ENCODE data around the gene TAF3. TPM values are rescaled to one million over a fixed set of nuclear protein-coding genes. Genes with fewer than 3 reads are reported as not detected.
A peak's percentile ranks its signal among the peaks of the same experiment; 100 is the strongest.

Gene TAF3
- total and polyA plus RNA-seq, 2 experiments from 2014 or later = 4.1 to 6.4 TPM

- no peaks in the 10 kb centered on the region for H4K20me1 ChIP-seq (ENCODE audit: insufficient read depth, poor library complexity, severe bottlenecking)
- peak; percentile 26 for TF ChIP-seq EZH2 (IDR thresholded peaks at IDR 0.05; ENCODE audit: borderline replicate concordance)
- no peak for TF ChIP-seq CTCF (IDR thresholded peaks at IDR 0.05; ENCODE audit: poor library complexity)
- H3K4me1 ChIP-seq (ENCODE audit: insufficient read depth) = peaks cover 36% of the 10 kb centered on the region
- peak overlapping the region; percentile 36 for H2AFZ ChIP-seq
- H3K27ac ChIP-seq = no peak overlapping the region
- peaks cover 91% of the 10 kb centered on the region for H3K27me3 ChIP-seq
- no peak overlapping the region for H3K4me3 ChIP-seq
- peak overlapping the region; percentile 91 for H3K4me2 ChIP-seq
- 11% methylated on average over 27 of the region's 52 CpGs for WGBS (ENCODE audit: low lambda C conversion rate, missing lambda C conversion rate)
- peaks cover 6% of the 10 kb centered on the region for H3K79me2 ChIP-seq
- no peaks in the 10 kb centered on the region for H3K9me2 ChIP-seq (replicated peaks; ENCODE audit: insufficient read depth)
- H3K9me3 ChIP-seq (ENCODE audit: low read depth) = no peaks in the 10 kb centered on the region
- H3K36me3 ChIP-seq (replicated peaks; ENCODE audit: insufficient read depth, low read depth) = no peaks in the 10 kb centered on the region
- peak; percentile 24 for DNase-seq (ENCODE audit: low spot score)
These were observed 233.0 kb downstream of the TAF3 start for GRCh38 chr10:8051109-8051821.

GRCh38 chr10:8051851-8052257 lies 233.5 kb downstream of the TAF3 start:
- peak overlapping the region; percentile 91 for H3K4me2 ChIP-seq
- peaks cover 36% of the 10 kb centered on the region for H3K4me1 ChIP-seq (ENCODE audit: insufficient read depth)
- 14% methylated on average over 7 of the region's 29 CpGs for WGBS (ENCODE audit: low lambda C conversion rate, missing lambda C conversion rate)

GRCh38 chr10:8052341-8052955 lies 234.1 kb downstream of the TAF3 start:
- Histone ChIP-seq H3K36me3 (replicated peaks; ENCODE audit: insufficient read depth, low read depth) (no peaks in the 10 kb centered on the region), H3K9me3 (ENCODE audit: low read depth) (no peaks in the 10 kb centered on the region), H3K4me2 (peak overlapping the region; percentile 91), H3K79me2 (peaks cover 6% of the 10 kb centered on the region), H3K4me1 (ENCODE audit: insufficient read depth) (peaks cover 36% of the 10 kb centered on the region), H3K27me3 (peaks cover 88% of the 10 kb centered on the region), H3K4me3 (no peak overlapping the region), H2AFZ (peak overlapping the region; percentile 17), H3K27ac (peak overlapping the region; percentile 38), H3K9me2 (replicated peaks; ENCODE audit: insufficient read depth) (no peaks in the 10 kb centered on the region), H4K20me1 (ENCODE audit: insufficient read depth, poor library complexity, severe bottlenecking) (no peaks in the 10 kb centered on the region)
- TF ChIP-seq CTCF (IDR thresholded peaks at IDR 0.05; ENCODE audit: poor library complexity) (no peak), EZH2phosphoT487 (IDR thresholded peaks at IDR 0.05; ENCODE audit: low read depth, severe bottlenecking, unreplicated experiment) (no peak), EZH2 (IDR thresholded peaks at IDR 0.05; ENCODE audit: borderline replicate concordance) (no peak)
- 18% methylated on average over 32 of the region's 32 CpGs for WGBS (ENCODE audit: low lambda C conversion rate, missing lambda C conversion rate)
- DNase-seq (ENCODE audit: low spot score) = peak; percentile 16

More at GRCh38 chr10:8051851-8052257, 233.5 kb downstream of the TAF3 start:
- Histone ChIP-seq H3K36me3 (replicated peaks; ENCODE audit: insufficient read depth, low read depth) (no peaks in the 10 kb centered on the region), H2AFZ (peak overlapping the region; percentile 28), H3K4me3 (no peak overlapping the region), H3K9me3 (ENCODE audit: low read depth) (no peaks in the 10 kb centered on the region), H3K27ac (peak overlapping the region; percentile 38), H4K20me1 (ENCODE audit: insufficient read depth, poor library complexity, severe bottlenecking) (no peaks in the 10 kb centered on the region), H3K79me2 (peaks cover 6% of the 10 kb centered on the region), H3K9me2 (replicated peaks; ENCODE audit: insufficient read depth) (no peaks in the 10 kb centered on the region), H3K27me3 (peaks cover 91% of the 10 kb centered on the region)
- DNase-seq (ENCODE audit: low spot score) = peak; percentile 51
- TF ChIP-seq EZH2phosphoT487 (IDR thresholded peaks at IDR 0.05; ENCODE audit: low read depth, severe bottlenecking, unreplicated experiment) = no peak
- TF ChIP-seq EZH2 (IDR thresholded peaks at IDR 0.05; ENCODE audit: borderline replicate concordance) = peak; percentile 35

GRCh38 chr10:8052956-8053445 lies 234.7 kb downstream of the TAF3 start:
- no peaks in the 10 kb centered on the region for H3K36me3 ChIP-seq (replicated peaks; ENCODE audit: insufficient read depth, low read depth)
- H3K79me2 ChIP-seq = peaks cover 6% of the 10 kb centered on the region
- no peaks in the 10 kb centered on the region for H3K9me3 ChIP-seq (ENCODE audit: low read depth)
- H3K4me2 ChIP-seq = peak overlapping the region; percentile 91
- H3K27ac ChIP-seq = no peak overlapping the region
- no peak overlapping the region for H2AFZ ChIP-seq
- peaks cover 83% of the 10 kb centered on the region for H3K27me3 ChIP-seq
- no peaks in the 10 kb centered on the region for H4K20me1 ChIP-seq (ENCODE audit: insufficient read depth, poor library complexity, severe bottlenecking)
- no peak for DNase-seq (ENCODE audit: low spot score)
- H3K4me1 ChIP-seq (ENCODE audit: insufficient read depth) = peaks cover 36% of the 10 kb centered on the region
- no peak overlapping the region for H3K4me3 ChIP-seq
- H3K9me2 ChIP-seq (replicated peaks; ENCODE audit: insufficient read depth) = no peaks in the 10 kb centered on the region
- WGBS (ENCODE audit: low lambda C conversion rate, missing lambda C conversion rate) = 13% methylated on average over 17 of the region's 17 CpGs
- TF ChIP-seq CTCF (IDR thresholded peaks at IDR 0.05; ENCODE audit: poor library complexity) = no peak

Measured in hepatocyte (in vitro differentiated cells).